ENCODE data around the gene CCDC28B. TPM values are rescaled to one million over a fixed set of nuclear protein-coding genes. Genes with fewer than 3 reads are reported as not detected.
"Not testable (repeated sequence)": the region's sequence is repeated elsewhere in the genome, so short reads cannot be mapped to it uniquely, and the experiment has no call there.

The CCDC28B gene
- total RNA-seq: 25.8 TPM
- long read RNA-seq, transcript CCDC28B-201 (6 exons, 1,089 nt): major isoform, 10 of 15 reads
- long read RNA-seq, partial matches to known transcripts: 3 of 15 reads
- long read RNA-seq, other reads (novel, unspliced or antisense): 2 of 15 reads

- ATAC-seq: peak; percentile 63
- intact Hi-C loops (cut with DNase I): no loop called here
Measured at GRCh38 chr1:32200226-32201010, at the start of gene CCDC28B. Gene CCDC28B (plus strand): TSS chr1:32200595. CDS start chr1:32201936, 1,341 bp downstream.

GRCh38 chr1:32150847-32151246 is 49.5 kb upstream of the CCDC28B start:
- intact Hi-C loops (cut with DNase I): no loop called here
- ATAC-seq: no peak
- DNase-seq (ENCODE audit: missing footprints): no peak

More at GRCh38 chr1:32200226-32201010, at the start of gene CCDC28B:
- DNase-seq (ENCODE audit: missing footprints): peak; percentile 86

GRCh38 chr1:32151319-32151787 is 49.0 kb upstream of the CCDC28B start:
- intact Hi-C loops (cut with DNase I): no loop called here
- no peak for ATAC-seq
- DNase-seq (ENCODE audit: missing footprints): no peak

- intact Hi-C loops (cut with DNase I): no loop called here
- no peak for DNase-seq (ENCODE audit: missing footprints)
- ATAC-seq: no peak
Measured at GRCh38 chr1:32159189-32159588, 41.2 kb upstream of the CCDC28B start.

- DNase-seq (ENCODE audit: missing footprints) (no peak), ATAC-seq (no peak)
- intact Hi-C loops (cut with DNase I): no loop called here
Measured at GRCh38 chr1:32163405-32163804, 37.0 kb upstream of the CCDC28B start.

- ATAC-seq; intact Hi-C loops (cut with DNase I); DNase-seq (ENCODE audit: missing footprints): not testable (repeated sequence)
Measured at GRCh38 chr1:32165633-32166032, 34.8 kb upstream of the CCDC28B start.

- ATAC-seq (no peak), DNase-seq (ENCODE audit: missing footprints) (no peak)
- intact Hi-C loops (cut with DNase I): no loop called here
Measured at GRCh38 chr1:32170991-32171390, 29.4 kb upstream of the CCDC28B start.

GRCh38 chr1:32172621-32173245 is 27.7 kb upstream of the CCDC28B start:
- DNase-seq (ENCODE audit: missing footprints): no peak

GRCh38 chr1:32178380-32179192 is 21.8 kb upstream of the CCDC28B start:
- intact Hi-C loops (cut with DNase I): loop anchor here (1.0 to 5.0 kb wide), 2 partner anchors 70 to 106 kb away; partner anchors contain the start of genes KPNA6 and TMEM39B
- DNase-seq (ENCODE audit: missing footprints) (no peak), ATAC-seq (no peak)

More at GRCh38 chr1:32172621-32173245, 27.7 kb upstream of the CCDC28B start:
- intact Hi-C loops (cut with DNase I): no loop called here
- ATAC-seq: no peak

- DNase-seq (ENCODE audit: missing footprints) (no peak), ATAC-seq (peak; percentile 23)
- intact Hi-C loops (cut with DNase I): loop anchor here (1.0 to 5.0 kb wide), 2 partner anchors 71 to 107 kb away; partner anchors contain the start of genes KPNA6 and TMEM39B
Measured at GRCh38 chr1:32179193-32179442, 21.3 kb upstream of the CCDC28B start.

- DNase-seq (ENCODE audit: missing footprints): peak; percentile 99
- ATAC-seq: peak; percentile 96
- intact Hi-C loops (cut with DNase I): loop anchor here (1.0 to 5.0 kb wide), 2 partner anchors 71 to 107 kb away; partner anchors contain the start of genes KPNA6 and TMEM39B
Measured at GRCh38 chr1:32179443-32180185, 20.8 kb upstream of the CCDC28B start, which contains the start of gene TXLNA. Gene TXLNA (plus strand): TSS chr1:32179675. CDS start chr1:32180346, 671 bp downstream.

- intact Hi-C loops (cut with DNase I): no loop called here
- ATAC-seq: peak; percentile 36
- peak; percentile 79 for DNase-seq (ENCODE audit: missing footprints)
Measured at GRCh38 chr1:32180186-32181060, 20.0 kb upstream of the CCDC28B start.

GRCh38 chr1:32181065-32181464 is 19.3 kb upstream of the CCDC28B start:
- DNase-seq (ENCODE audit: missing footprints) (no peak), ATAC-seq (no peak)
- intact Hi-C loops (cut with DNase I): no loop called here

GRCh38 chr1:32181563-32181962 is 18.8 kb upstream of the CCDC28B start:
- DNase-seq (ENCODE audit: missing footprints) (no peak), ATAC-seq (no peak)
- intact Hi-C loops (cut with DNase I): no loop called here

GRCh38 chr1:32182060-32182459 is 18.3 kb upstream of the CCDC28B start:
- ATAC-seq (no peak), DNase-seq (ENCODE audit: missing footprints) (no peak)
- intact Hi-C loops (cut with DNase I): no loop called here

- no peak for ATAC-seq
- DNase-seq (ENCODE audit: missing footprints): no peak
- intact Hi-C loops (cut with DNase I): no loop called here
Measured at GRCh38 chr1:32184650-32185049, 15.7 kb upstream of the CCDC28B start.

- intact Hi-C loops (cut with DNase I): no loop called here
- DNase-seq (ENCODE audit: missing footprints) (no peak), ATAC-seq (no peak)
Measured at GRCh38 chr1:32186077-32186476, 14.3 kb upstream of the CCDC28B start.

Measured in Right ventricle myocardium inferior (tissue), 1 donor.